ENCODE measurements around the gene CCDC27.

GRCh38 chr1:3775490-3776230 lies 23.4 kb downstream of the CCDC27 start:
- TF ChIP-seq POLR2AphosphoS5 (IDR thresholded peaks at IDR 0.05; ENCODE audit: low read depth), result no peak
- TF ChIP-seq, protein P1, sequence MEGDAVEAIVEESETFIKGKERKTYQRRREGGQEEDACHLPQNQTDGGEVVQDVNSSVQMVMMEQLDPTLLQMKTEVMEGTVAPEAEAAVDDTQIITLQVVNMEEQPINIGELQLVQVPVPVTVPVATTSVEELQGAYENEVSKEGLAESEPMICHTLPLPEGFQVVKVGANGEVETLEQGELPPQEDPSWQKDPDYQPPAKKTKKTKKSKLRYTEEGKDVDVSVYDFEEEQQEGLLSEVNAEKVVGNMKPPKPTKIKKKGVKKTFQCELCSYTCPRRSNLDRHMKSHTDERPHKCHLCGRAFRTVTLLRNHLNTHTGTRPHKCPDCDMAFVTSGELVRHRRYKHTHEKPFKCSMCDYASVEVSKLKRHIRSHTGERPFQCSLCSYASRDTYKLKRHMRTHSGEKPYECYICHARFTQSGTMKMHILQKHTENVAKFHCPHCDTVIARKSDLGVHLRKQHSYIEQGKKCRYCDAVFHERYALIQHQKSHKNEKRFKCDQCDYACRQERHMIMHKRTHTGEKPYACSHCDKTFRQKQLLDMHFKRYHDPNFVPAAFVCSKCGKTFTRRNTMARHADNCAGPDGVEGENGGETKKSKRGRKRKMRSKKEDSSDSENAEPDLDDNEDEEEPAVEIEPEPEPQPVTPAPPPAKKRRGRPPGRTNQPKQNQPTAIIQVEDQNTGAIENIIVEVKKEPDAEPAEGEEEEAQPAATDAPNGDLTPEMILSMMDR (IDR thresholded peaks at IDR 0.05; ENCODE audit: insufficient read depth, low read length), result peak; percentile 37

Data from HL-60 (cell line).